Choroid plexus epithelial cell (primary cell): ENCODE measurements around the gene FMNL2.
A peak's percentile ranks its signal among the peaks of the same experiment; 100 is the strongest.

Experiments
- DNase-seq: peaks from one replicate; pipeline ENCODE4 v3.0.0-alpha.2; 2010; ENCODE audit warnings: low read depth
- H3K4me3 ChIP-seq: 2 replicates; pipeline ENCODE4 v1.5.1; 2011; ENCODE audit warnings: low read depth, mild to moderate bottlenecking, control low read depth, low read length, moderate library complexity
- CTCF ChIP-seq: conservative IDR thresholded peaks from 2 replicates; pipeline ENCODE4 v1.5.1; 2011; ENCODE audit warnings: low read depth, mild to moderate bottlenecking, control low read depth, inconsistent platforms, low read length, moderate library complexity

FMNL2 gene

GRCh38 chr2:152627351-152627957, 292.5 kb downstream of the FMNL2 start:
- peak; percentile 75 for TF ChIP-seq CTCF
- DNase-seq = peak; percentile 75
- H3K4me3 ChIP-seq = no peak overlapping the region

- TF ChIP-seq CTCF = no peak
- H3K4me3 ChIP-seq = no peak overlapping the region
- DNase-seq = no peak
Measured at GRCh38 chr2:152629202-152629601, 294.2 kb downstream of the FMNL2 start.

DNA sequence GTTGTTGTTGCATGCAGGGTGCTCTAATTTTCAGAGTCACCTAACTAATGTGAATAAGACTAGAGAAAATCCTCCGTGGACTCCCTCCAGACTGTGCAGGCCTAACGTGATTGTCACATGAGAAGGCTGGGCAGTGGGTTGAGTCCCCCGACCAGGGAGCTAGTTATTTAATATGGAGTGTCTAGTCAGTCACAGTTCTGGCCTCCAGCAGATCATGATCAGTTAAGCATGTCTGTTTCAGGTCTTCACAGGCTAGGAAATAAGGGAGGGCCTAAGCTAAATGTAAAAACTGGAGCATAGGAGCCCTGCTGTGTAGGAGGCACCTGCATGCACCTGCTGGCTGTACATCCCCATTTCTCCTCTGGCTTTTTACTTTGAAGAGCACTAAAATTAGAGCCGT, 295.5 kb downstream of the FMNL2 start:
- no peak for TF ChIP-seq CTCF
- no peak overlapping the region for H3K4me3 ChIP-seq
- DNase-seq = no peak

DNA sequence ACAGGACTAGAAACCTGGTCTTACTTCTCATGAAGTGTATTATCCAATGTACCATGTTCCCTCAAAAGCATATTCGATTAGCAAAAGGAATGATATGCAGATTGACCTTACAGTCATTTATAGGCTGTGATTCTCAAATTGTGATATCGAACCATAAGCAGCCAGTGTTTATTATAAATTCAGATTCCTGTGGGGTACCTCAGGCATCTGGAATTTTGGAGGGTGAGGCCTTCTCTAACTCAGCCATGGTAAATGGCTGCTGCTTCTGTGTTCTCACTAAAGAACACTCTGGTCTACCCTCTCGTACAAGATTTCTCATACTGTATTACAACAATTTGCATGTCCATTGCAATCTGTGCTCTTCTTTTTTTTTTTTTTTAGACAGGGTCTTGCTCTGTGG, 297.8 kb downstream of the FMNL2 start:
- DNase-seq = no peak

GRCh38 chr2:152635635-152636298, 300.8 kb downstream of the FMNL2 start:
- no peak overlapping the region for H3K4me3 ChIP-seq
- DNase-seq = peak; percentile 66
- TF ChIP-seq CTCF = peak; percentile 84

More for the DNA sequence above, 297.8 kb downstream of the FMNL2 start:
- TF ChIP-seq CTCF = no peak
- no peak overlapping the region for H3K4me3 ChIP-seq

DNA sequence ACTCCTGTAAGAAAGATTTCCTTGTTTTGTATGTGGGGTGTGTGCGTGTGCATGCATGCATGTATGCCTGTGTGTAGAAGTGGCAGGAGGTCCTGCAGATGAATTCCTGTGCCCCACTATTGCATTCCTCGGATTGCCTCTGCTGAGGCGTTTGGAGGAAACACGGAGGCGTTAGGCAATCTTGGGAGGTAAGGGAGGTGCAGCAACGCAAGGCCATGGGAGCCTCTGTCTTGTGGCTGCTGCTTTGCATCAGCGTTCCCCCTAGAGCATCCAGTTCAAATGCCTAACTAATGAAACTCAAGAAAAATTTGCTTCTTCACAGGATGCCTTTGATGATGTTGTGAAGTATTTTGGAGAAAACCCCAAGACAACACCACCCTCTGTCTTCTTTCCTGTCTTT, 302.3 kb downstream of the FMNL2 start:
- TF ChIP-seq CTCF = peak; percentile 5
- peak; percentile 76 for DNase-seq
- no peak overlapping the region for H3K4me3 ChIP-seq

DNA sequence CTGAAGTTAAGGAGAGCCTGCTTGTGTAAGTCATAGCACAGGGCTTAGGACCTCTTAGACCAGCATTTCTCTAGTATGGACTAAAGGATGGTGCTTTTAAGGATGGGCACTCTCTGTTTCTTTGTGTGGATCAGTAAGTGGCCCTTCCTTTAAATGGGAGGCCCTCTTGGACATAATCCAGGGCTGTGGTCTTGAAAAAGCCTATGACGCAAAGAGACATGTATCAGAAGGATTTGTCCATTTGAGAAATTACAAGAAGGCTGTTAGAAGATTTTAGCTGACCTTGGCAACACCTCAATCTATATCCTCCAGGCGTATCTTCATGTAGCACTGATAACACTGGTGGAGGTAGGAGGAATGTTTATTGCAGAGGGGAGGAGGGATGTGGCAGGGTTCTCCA, 303.1 kb downstream of the FMNL2 start:
- DNase-seq = peak; percentile 15
- H3K4me3 ChIP-seq = no peak overlapping the region
- TF ChIP-seq CTCF = no peak
